Neural cell (in vitro differentiated cells): ENCODE data around the gene HAP1. TPM values are rescaled to one million over a fixed set of nuclear protein-coding genes. Genes with fewer than 3 reads are reported as not detected.

Source experiments
- H2AFZ ChIP-seq: fragments of 200-600, 300-800 bp; sonication (generic), shearing (Covaris generic); 2 replicates; pipeline ENCODE4 v1.6.0; 2014; ENCODE audit warnings: low read depth, mild to moderate bottlenecking, antibody characterized with exemption, low read length, moderate library complexity
- H3F3A ChIP-seq: fragments of 200-600 bp; shearing (Covaris generic); 2 replicates; pipeline ENCODE4 v1.6.1; 2016; ENCODE audit warnings: mild to moderate bottlenecking, moderate library complexity, mixed read lengths, antibody characterized with exemption, low read length; ENCODE audit not compliant: insufficient read depth, poor library complexity, severe bottlenecking
- H3K27ac ChIP-seq: fragments of 200-600, 300-800 bp; sonication (generic), shearing (Covaris generic); 2 replicates; pipeline ENCODE4 v1.5.1; 2014; ENCODE audit warnings: mild to moderate bottlenecking, low read length, moderate library complexity
- H3K27me3 ChIP-seq: fragments of 300-800, 200-600 bp; sonication (generic), shearing (Covaris generic); 2 replicates; pipeline ENCODE4 v1.6.0; 2014; ENCODE audit warnings: mild to moderate bottlenecking, low read depth, low read length, moderate library complexity; ENCODE audit not compliant: insufficient read depth
- H3K36me3 ChIP-seq: fragments of 300-800, 200-600 bp; sonication (generic), shearing (Covaris generic); 2 replicates; pipeline ENCODE4 v1.5.1; 2014; ENCODE audit warnings: mild to moderate bottlenecking, antibody characterized with exemption, low read length, moderate library complexity; ENCODE audit not compliant: insufficient read depth
- H3K4me2 ChIP-seq: fragments of 300-800, 200-600 bp; sonication (generic), shearing (Covaris generic); 2 replicates; pipeline ENCODE4 v1.6.0; 2014; ENCODE audit warnings: mild to moderate bottlenecking, low read length
- H3K4me3 ChIP-seq: fragments of 300-800, 200-600 bp; sonication (generic), shearing (Covaris generic); 2 replicates; pipeline ENCODE4 v1.5.1; 2014; ENCODE audit warnings: mild to moderate bottlenecking, low read length, moderate library complexity
- H3K79me2 ChIP-seq: fragments of 200-600 bp; shearing (Covaris generic); replicated peaks from 2 replicates; pipeline ENCODE4 v1.6.0; 2014; ENCODE audit warnings: mild to moderate bottlenecking, low read length, moderate library complexity; ENCODE audit not compliant: insufficient read depth
- H3K9ac ChIP-seq: fragments of 300-800, 200-600 bp; sonication (generic), shearing (Covaris generic); 2 replicates; pipeline ENCODE4 v1.6.1; 2016; ENCODE audit warnings: mild to moderate bottlenecking, low read length, mixed read lengths
- H3K9me2 ChIP-seq: fragments of 200-600 bp; shearing (Covaris generic); 2 replicates; pipeline ENCODE4 v1.6.1; 2016; ENCODE audit warnings: mild to moderate bottlenecking, low read length, mixed read lengths; ENCODE audit not compliant: insufficient read depth
- H3K9me3 ChIP-seq: fragments of 200-600, 300-800 bp; sonication (generic), shearing (Covaris generic); 2 replicates; pipeline ENCODE4 v1.6.1; 2016; ENCODE audit warnings: mild to moderate bottlenecking, mixed run types, low read length, moderate library complexity, mixed read lengths
- H4K20me1 ChIP-seq: fragments of 200-600 bp; shearing (Covaris generic); 2 replicates; pipeline ENCODE4 v1.6.1; 2016; ENCODE audit warnings: mild to moderate bottlenecking, mixed run types; ENCODE audit not compliant: insufficient read depth
- EP300 ChIP-seq: fragments of 450-650 bp; conservative IDR thresholded peaks from 2 replicates; pipeline ENCODE4 v1.6.1; 2014; ENCODE audit warnings: antibody characterized with exemption, mild to moderate bottlenecking, moderate library complexity; ENCODE audit not compliant: poor library complexity, severe bottlenecking
- EZH2 ChIP-seq: fragments of 200-600, 300-800 bp; shearing (Covaris generic), sonication (generic); IDR thresholded peaks from 2 replicates; pipeline ENCODE4 v1.6.1; 2014; ENCODE audit warnings: antibody characterized with exemption, low read length, borderline replicate concordance, mild to moderate bottlenecking; ENCODE audit not compliant: insufficient read depth, poor library complexity, severe bottlenecking
- MXI1 ChIP-seq: fragments of 450-650 bp; conservative IDR thresholded peaks from 2 replicates; pipeline ENCODE4 v1.6.1; 2014; ENCODE audit warnings: antibody characterized with exemption, mild to moderate bottlenecking; ENCODE audit not compliant: poor library complexity, severe bottlenecking
- POLR2AphosphoS5 ChIP-seq: IDR thresholded peaks from 2 replicates; pipeline ENCODE4 v1.6.1; 2012
- RAD21 ChIP-seq: fragments of 450-650 bp; conservative IDR thresholded peaks from 2 replicates; pipeline ENCODE4 v1.6.1; 2014; ENCODE audit warnings: antibody characterized with exemption, mild to moderate bottlenecking, moderate library complexity
- SMC3 ChIP-seq: fragments of 450-650 bp; conservative IDR thresholded peaks from 2 replicates; pipeline ENCODE4 v1.6.1; 2014; ENCODE audit warnings: antibody characterized with exemption, mild to moderate bottlenecking, moderate library complexity; ENCODE audit not compliant: poor library complexity
- TAF1 ChIP-seq: IDR thresholded peaks from 2 replicates; pipeline ENCODE4 v1.6.1; 2012; ENCODE audit warnings: low read depth
- polyA plus RNA-seq: library from polyadenylated mRNA; depleted of rRNA; stranded (reverse); fragments of >200 nt; gene quantifications from 2 replicates; pipeline ENCODE4 v1.2.3, GENCODE V29; 2014
- TF ChIP-seq, protein P1 (sequence below): fragments of 450-650 bp; IDR thresholded peaks from 2 replicates; pipeline ENCODE4 v1.5.1; 2014; ENCODE audit warnings: antibody characterized with exemption, mild to moderate bottlenecking, moderate library complexity; ENCODE audit not compliant: poor library complexity, severe bottlenecking
- TF ChIP-seq, protein P2 (sequence below): IDR thresholded peaks from 2 replicates; pipeline ENCODE4 v1.6.1; 2012; ENCODE audit warnings: borderline replicate concordance

The HAP1 gene
- polyA plus RNA-seq, 1 donor from 2014 or later, result 0.79 TPM

DNA sequence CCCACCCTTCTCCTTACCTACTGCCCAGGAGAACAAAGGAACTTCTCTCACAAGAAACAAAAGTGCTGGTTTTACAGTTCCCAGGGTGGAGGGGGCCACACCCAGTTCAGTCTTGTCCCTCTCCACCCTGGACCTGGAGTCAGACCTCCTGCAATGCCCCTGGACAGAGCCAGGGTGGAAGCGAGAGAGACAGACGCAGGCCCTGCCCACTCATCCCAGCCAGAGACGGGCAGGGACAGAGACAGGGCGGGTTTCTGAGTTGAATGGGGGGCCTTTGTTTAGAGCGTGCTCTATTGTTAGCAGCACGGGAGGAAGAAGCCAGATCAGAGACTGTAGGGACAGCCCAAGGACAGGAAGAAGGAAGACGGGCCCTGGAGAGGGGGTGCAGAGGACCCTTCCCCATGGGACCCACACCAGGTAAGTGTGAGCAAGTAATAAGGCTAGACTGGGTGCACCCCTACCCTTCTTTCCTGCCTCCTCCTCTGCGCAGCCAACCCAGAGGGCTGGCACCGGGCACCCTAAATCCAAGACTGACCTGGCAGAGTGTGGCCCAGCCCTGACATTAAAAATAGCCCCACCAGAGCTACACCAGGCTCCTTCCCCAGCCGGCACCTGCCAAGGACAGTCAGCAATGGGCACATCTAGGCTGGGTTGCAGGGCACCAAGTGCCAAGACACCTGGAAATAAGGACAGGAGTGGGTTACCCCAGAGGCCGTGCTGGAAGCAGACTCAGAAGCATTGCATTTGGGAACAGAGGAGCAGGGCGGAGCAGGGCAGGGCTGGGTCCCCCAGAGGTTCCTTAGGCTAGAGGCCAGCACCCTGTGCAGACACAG lies 41.2 kb upstream of the HAP1 start:
- H3F3A ChIP-seq, result no peaks in the 10 kb centered on the region
- no peak overlapping the region for H3K9ac ChIP-seq
- no peak overlapping the region for H3K4me2 ChIP-seq
- H3K79me2 ChIP-seq, result peaks cover 37% of the 10 kb centered on the region
- no peak overlapping the region for H3K4me3 ChIP-seq
- H3K9me3 ChIP-seq, result no peaks in the 10 kb centered on the region
- no peaks in the 10 kb centered on the region for H3K9me2 ChIP-seq
- H2AFZ ChIP-seq, result no peak overlapping the region
- H3K36me3 ChIP-seq, result no peaks in the 10 kb centered on the region
- peaks cover 30% of the 10 kb centered on the region for H4K20me1 ChIP-seq
- H3K27ac ChIP-seq, result no peak overlapping the region
- H3K27me3 ChIP-seq, result no peaks in the 10 kb centered on the region
- TF ChIP-seq, protein P1, sequence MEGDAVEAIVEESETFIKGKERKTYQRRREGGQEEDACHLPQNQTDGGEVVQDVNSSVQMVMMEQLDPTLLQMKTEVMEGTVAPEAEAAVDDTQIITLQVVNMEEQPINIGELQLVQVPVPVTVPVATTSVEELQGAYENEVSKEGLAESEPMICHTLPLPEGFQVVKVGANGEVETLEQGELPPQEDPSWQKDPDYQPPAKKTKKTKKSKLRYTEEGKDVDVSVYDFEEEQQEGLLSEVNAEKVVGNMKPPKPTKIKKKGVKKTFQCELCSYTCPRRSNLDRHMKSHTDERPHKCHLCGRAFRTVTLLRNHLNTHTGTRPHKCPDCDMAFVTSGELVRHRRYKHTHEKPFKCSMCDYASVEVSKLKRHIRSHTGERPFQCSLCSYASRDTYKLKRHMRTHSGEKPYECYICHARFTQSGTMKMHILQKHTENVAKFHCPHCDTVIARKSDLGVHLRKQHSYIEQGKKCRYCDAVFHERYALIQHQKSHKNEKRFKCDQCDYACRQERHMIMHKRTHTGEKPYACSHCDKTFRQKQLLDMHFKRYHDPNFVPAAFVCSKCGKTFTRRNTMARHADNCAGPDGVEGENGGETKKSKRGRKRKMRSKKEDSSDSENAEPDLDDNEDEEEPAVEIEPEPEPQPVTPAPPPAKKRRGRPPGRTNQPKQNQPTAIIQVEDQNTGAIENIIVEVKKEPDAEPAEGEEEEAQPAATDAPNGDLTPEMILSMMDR, result no peak
- TF ChIP-seq, protein P2, sequence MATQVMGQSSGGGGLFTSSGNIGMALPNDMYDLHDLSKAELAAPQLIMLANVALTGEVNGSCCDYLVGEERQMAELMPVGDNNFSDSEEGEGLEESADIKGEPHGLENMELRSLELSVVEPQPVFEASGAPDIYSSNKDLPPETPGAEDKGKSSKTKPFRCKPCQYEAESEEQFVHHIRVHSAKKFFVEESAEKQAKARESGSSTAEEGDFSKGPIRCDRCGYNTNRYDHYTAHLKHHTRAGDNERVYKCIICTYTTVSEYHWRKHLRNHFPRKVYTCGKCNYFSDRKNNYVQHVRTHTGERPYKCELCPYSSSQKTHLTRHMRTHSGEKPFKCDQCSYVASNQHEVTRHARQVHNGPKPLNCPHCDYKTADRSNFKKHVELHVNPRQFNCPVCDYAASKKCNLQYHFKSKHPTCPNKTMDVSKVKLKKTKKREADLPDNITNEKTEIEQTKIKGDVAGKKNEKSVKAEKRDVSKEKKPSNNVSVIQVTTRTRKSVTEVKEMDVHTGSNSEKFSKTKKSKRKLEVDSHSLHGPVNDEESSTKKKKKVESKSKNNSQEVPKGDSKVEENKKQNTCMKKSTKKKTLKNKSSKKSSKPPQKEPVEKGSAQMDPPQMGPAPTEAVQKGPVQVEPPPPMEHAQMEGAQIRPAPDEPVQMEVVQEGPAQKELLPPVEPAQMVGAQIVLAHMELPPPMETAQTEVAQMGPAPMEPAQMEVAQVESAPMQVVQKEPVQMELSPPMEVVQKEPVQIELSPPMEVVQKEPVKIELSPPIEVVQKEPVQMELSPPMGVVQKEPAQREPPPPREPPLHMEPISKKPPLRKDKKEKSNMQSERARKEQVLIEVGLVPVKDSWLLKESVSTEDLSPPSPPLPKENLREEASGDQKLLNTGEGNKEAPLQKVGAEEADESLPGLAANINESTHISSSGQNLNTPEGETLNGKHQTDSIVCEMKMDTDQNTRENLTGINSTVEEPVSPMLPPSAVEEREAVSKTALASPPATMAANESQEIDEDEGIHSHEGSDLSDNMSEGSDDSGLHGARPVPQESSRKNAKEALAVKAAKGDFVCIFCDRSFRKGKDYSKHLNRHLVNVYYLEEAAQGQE, result no peak
- TF ChIP-seq RAD21 (no peak), EP300 (no peak), SMC3 (no peak), EZH2 (no peak), POLR2AphosphoS5 (no peak), TAF1 (no peak), MXI1 (no peak)

DNA sequence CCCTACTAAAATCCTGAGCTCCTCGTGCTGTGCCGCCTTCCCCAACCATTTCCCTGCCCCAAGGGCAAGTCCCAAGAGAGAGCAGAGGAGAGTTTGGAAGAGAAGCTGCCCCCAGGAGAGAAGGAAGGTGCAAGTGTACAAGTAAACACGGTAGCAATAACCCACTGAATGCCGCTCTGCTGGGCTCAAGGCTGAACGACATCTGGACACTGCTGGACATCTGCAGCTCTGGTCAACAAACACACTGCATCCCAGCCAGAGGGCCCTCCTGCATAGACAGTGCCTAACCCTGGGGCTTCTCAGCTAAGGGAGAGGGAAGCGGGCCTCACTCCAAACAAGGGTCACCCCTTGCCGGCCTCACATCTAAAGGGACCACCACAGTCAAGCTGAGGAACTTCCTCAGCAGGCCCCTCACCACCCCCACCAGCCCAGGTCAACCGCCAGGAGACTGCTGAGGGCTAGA lies 39.3 kb upstream of the HAP1 start:
- Histone ChIP-seq H3K4me3 (no peak overlapping the region), H3K9me2 (no peaks in the 10 kb centered on the region), H3K9me3 (no peaks in the 10 kb centered on the region), H3K79me2 (peaks cover 34% of the 10 kb centered on the region), H4K20me1 (peaks cover 31% of the 10 kb centered on the region), H3K27me3 (no peaks in the 10 kb centered on the region), H3K36me3 (no peaks in the 10 kb centered on the region), H2AFZ (no peak overlapping the region), H3K27ac (no peak overlapping the region), H3K9ac (no peak overlapping the region), H3F3A (no peaks in the 10 kb centered on the region), H3K4me2 (no peak overlapping the region)
- TF ChIP-seq MXI1 (no peak), POLR2AphosphoS5 (no peak), EP300 (no peak), SMC3 (no peak), EZH2 (no peak), RAD21 (no peak), TAF1 (no peak)
- TF ChIP-seq, protein P2, result no peak
- TF ChIP-seq, protein P1, result no peak
